Measurements from ENCODE around the gene WNT3A. TPM values are rescaled to one million over a fixed set of nuclear protein-coding genes. Genes with fewer than 3 reads are reported as not detected.

WNT3A gene
- total and polyA plus RNA-seq, 2 donors = 0.02 TPM; not detected in 1

DNA sequence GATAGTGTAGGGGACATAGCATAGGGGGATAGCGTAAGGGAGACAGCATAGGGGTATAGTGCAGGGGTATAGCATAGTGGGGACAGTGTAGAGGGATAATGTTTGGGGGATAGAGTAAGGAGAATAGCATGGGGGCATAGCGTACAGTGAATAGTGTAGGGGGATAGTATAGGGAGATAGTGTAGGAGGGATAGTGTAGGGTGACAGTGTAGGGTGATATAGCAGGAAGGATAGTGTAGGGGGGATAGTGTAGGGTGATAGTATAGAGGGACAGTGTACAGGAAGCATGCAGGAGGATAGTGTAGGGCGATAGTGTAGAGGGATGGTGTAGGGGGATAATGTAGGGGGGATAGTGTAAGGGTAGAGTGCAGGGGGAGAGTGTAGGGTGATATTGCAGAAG, 64.1 kb downstream of the WNT3A start:
- WGBS = 66% methylated on average over 3 of the region's 3 CpGs
- peaks cover 0 to 81% of the 10 kb centered on the region in 2 donors for H3K27me3 ChIP-seq (ENCODE audit: control insufficient read depth in 2 of 2, insufficient read depth in 1 of 2, low read length in 1 of 2)

DNA sequence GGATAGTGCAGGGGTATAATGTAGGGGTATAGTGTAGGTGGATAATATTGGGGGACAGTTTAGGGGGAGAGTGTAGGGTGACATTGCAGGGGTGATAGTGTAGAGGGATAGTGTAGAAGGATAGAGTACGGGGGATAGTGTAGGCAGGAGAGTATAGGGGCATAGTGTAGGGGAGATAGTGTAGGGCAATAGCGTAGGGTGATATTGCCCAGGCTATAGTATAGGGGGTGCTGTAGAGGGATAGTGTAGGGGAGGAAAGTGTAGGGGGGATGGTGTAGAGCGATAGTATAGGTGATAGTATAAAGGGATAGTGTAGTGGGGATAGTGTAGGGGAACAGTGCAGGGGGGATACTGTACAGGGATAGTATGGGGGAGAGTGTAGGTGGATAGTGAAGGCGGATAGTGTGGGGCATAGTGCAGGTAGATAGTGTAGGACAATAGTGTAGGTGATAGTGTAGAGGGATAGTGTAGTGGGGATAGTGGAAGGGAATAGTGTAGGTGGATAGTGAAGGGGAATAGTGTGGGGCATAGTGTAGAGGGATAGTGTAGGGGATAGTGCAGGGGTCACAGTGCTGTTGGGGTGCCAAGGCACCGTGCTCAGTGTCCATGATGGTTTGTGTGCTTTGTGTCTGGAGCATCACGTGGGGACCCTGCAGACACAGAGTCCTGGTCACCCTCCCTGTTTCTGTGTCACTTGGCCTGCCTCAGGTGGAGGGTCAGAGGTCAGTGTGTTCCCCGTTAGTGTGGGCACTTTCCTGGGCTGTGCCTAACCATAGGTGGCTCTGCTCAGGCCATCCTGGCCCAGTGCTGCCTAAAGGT, 65.2 kb downstream of the WNT3A start:
- Histone ChIP-seq H3K36me3 (ENCODE audit: control insufficient read depth in 2 of 2, insufficient read depth in 2 of 2, low read length in 1 of 2) (no peaks in the 10 kb centered on the region), H3K27ac (ENCODE audit: low read depth in 1 of 2, low read length in 1 of 2) (no peak overlapping the region), H3K4me3 (ENCODE audit: low read length in 2 of 2) (no peak overlapping the region), H3K4me1 (ENCODE audit: control insufficient read depth in 2 of 2, insufficient read depth in 2 of 2, low read length in 2 of 2) (no peaks in the 10 kb centered on the region), H3K27me3 (ENCODE audit: control insufficient read depth in 2 of 2, insufficient read depth in 1 of 2, low read length in 1 of 2) (peaks cover 0 to 70% of the 10 kb centered on the region in 2 donors), H3K9me3 (ENCODE audit: control insufficient read depth in 2 of 2, insufficient read depth in 1 of 2, low read length in 1 of 2) (no peaks in the 10 kb centered on the region)
- DNase-seq (ENCODE audit: low read depth in 6 of 9, low spot score in 9 of 9) = no peak
- 73% methylated on average over 7 of the region's 7 CpGs for WGBS

More for the DNA sequence above, 64.1 kb downstream of the WNT3A start:
- Histone ChIP-seq H3K9me3 (ENCODE audit: control insufficient read depth in 2 of 2, insufficient read depth in 1 of 2, low read length in 1 of 2) (no peaks in the 10 kb centered on the region), H3K4me3 (ENCODE audit: low read length in 2 of 2) (no peak overlapping the region), H3K4me1 (ENCODE audit: control insufficient read depth in 2 of 2, insufficient read depth in 2 of 2, low read length in 2 of 2) (no peaks in the 10 kb centered on the region), H3K27ac (ENCODE audit: low read depth in 1 of 2, low read length in 1 of 2) (no peak overlapping the region), H3K36me3 (ENCODE audit: control insufficient read depth in 2 of 2, insufficient read depth in 2 of 2, low read length in 1 of 2) (no peaks in the 10 kb centered on the region)
- DNase-seq (ENCODE audit: low read depth in 6 of 9, low spot score in 9 of 9) = no peak

DNA sequence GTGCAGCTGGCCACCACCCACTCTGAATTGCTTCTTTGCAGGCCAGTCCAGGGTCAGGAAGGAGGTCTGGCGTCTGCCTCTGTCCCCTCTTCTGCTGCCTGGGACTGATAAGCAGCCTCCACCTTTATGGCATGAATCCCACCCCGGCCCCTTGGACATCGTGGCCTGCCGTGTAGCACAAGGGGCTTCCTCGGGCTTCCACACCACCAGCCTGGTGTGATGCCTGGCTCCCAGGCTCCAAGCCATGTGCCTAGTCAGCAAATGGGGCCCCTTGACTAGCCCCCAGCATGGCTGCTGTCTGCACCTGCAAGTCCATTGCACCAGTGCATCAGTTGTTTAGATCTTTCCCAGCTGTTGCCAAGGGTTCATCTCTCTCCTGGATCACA, 65.9 kb downstream of the WNT3A start:
- DNase-seq (ENCODE audit: low read depth in 6 of 9, low spot score in 9 of 9) = no peak
- no peaks in the 10 kb centered on the region for H3K9me3 ChIP-seq (ENCODE audit: control insufficient read depth in 2 of 2, insufficient read depth in 1 of 2, low read length in 1 of 2)
- 68% methylated on average over 5 of the region's 5 CpGs for WGBS

DNA sequence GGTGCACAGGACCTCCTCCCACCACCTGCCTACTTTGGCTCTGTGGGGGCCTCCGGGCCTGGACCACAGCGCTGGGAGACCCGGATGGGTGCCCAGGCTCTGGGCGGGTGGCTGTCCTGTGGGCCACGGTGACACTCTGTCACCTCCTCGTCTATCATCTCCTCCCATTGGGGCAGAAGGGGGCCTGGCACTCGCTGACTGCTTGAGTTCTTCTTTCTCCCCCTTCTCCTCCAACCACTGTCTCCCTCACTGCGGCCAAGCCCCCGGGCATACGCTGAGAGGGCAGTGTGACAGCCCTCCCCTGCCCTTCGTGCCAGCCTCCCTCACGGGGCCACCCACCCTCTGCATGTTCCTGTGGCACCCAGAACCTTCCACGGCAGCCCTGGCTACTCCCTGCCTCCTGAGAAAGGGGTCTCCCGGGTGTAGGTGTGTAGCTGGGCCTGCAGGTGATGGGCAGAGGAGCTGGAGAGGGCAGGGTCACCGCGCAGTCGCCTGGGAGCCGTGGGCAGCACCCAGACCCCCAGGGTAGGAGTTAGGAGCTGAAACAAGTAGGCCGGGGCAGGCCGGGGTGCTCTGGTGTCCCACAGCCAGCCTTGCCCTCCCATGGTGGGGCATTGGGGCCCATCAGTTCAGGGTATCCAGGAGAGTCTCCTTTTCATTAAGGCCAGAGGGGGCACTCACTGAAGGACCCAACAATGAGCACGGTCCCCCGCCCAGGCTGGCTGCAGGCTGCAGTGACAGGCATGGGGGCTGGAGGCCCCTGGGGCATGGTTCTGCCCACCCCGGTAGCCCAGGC, 66.5 kb downstream of the WNT3A start:
- no peak for DNase-seq (ENCODE audit: low read depth in 6 of 9, low spot score in 9 of 9)
- Histone ChIP-seq H3K27me3 (ENCODE audit: control insufficient read depth in 2 of 2, insufficient read depth in 1 of 2, low read length in 1 of 2) (peaks cover 0 to 63% of the 10 kb centered on the region in 2 donors), H3K4me3 (ENCODE audit: low read length in 2 of 2) (no peak overlapping the region), H3K9me3 (ENCODE audit: control insufficient read depth in 2 of 2, insufficient read depth in 1 of 2, low read length in 1 of 2) (no peaks in the 10 kb centered on the region), H3K4me1 (ENCODE audit: control insufficient read depth in 2 of 2, insufficient read depth in 2 of 2, low read length in 2 of 2) (no peaks in the 10 kb centered on the region), H3K36me3 (ENCODE audit: control insufficient read depth in 2 of 2, insufficient read depth in 2 of 2, low read length in 1 of 2) (no peaks in the 10 kb centered on the region), H3K27ac (ENCODE audit: low read depth in 1 of 2, low read length in 1 of 2) (no peak overlapping the region)
- WGBS = 79% methylated on average over 23 of the region's 23 CpGs

More for the DNA sequence above, 65.9 kb downstream of the WNT3A start:
- H3K27ac ChIP-seq (ENCODE audit: low read depth in 1 of 2, low read length in 1 of 2) = no peak overlapping the region
- H3K4me1 ChIP-seq (ENCODE audit: control insufficient read depth in 2 of 2, insufficient read depth in 2 of 2, low read length in 2 of 2) = no peaks in the 10 kb centered on the region
- peaks cover 0 to 64% of the 10 kb centered on the region in 2 donors for H3K27me3 ChIP-seq (ENCODE audit: control insufficient read depth in 2 of 2, insufficient read depth in 1 of 2, low read length in 1 of 2)
- H3K4me3 ChIP-seq (ENCODE audit: low read length in 2 of 2) = no peak overlapping the region
- H3K36me3 ChIP-seq (ENCODE audit: control insufficient read depth in 2 of 2, insufficient read depth in 2 of 2, low read length in 1 of 2) = no peaks in the 10 kb centered on the region

DNA sequence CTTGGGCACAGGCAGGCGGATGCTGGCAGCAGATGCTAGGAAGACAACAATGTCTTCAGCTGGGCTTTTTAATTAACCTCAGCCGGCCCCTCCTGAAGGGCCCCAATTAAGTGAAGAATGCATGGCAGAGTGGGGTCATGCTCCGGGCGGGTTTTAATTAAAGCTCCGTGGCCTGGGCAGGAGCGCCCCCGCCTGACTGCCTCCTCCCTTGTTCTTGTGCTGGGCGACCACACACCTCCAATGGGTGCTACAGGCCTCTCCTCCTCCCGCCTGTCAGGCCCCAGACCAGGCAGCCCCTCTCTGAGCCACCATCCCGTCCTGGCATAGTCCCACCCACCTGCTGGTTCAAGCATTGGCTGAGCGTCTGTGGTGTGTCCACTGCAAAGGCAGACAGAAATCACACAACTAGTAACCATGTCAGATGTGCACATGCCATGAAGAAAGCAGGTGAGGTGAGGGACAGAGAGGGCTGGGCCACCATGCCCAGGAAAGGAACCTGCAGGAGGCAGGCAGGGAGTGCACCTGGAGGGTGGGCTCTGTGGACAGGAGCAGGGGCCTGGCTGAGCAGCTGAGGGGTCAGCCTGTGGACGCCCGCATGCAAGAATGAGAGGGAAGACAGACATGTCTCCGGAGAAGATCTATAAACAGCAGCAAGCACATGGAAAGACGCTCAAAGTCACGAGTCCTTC, 67.2 kb downstream of the WNT3A start:
- H3K9me3 ChIP-seq (ENCODE audit: control insufficient read depth in 2 of 2, insufficient read depth in 1 of 2, low read length in 1 of 2) = no peaks in the 10 kb centered on the region
- WGBS = 67% methylated on average over 16 of the region's 16 CpGs
- DNase-seq (ENCODE audit: low read depth in 6 of 9, low spot score in 9 of 9) = no peak
- no peak overlapping the region for H3K27ac ChIP-seq (ENCODE audit: low read depth in 1 of 2, low read length in 1 of 2)
- no peak overlapping the region for H3K4me3 ChIP-seq (ENCODE audit: low read length in 2 of 2)
- H3K4me1 ChIP-seq (ENCODE audit: control insufficient read depth in 2 of 2, insufficient read depth in 2 of 2, low read length in 2 of 2) = no peaks in the 10 kb centered on the region
- no peaks in the 10 kb centered on the region for H3K36me3 ChIP-seq (ENCODE audit: control insufficient read depth in 2 of 2, insufficient read depth in 2 of 2, low read length in 1 of 2)
- peaks cover 0 to 56% of the 10 kb centered on the region in 2 donors for H3K27me3 ChIP-seq (ENCODE audit: control insufficient read depth in 2 of 2, insufficient read depth in 1 of 2, low read length in 1 of 2)

DNA sequence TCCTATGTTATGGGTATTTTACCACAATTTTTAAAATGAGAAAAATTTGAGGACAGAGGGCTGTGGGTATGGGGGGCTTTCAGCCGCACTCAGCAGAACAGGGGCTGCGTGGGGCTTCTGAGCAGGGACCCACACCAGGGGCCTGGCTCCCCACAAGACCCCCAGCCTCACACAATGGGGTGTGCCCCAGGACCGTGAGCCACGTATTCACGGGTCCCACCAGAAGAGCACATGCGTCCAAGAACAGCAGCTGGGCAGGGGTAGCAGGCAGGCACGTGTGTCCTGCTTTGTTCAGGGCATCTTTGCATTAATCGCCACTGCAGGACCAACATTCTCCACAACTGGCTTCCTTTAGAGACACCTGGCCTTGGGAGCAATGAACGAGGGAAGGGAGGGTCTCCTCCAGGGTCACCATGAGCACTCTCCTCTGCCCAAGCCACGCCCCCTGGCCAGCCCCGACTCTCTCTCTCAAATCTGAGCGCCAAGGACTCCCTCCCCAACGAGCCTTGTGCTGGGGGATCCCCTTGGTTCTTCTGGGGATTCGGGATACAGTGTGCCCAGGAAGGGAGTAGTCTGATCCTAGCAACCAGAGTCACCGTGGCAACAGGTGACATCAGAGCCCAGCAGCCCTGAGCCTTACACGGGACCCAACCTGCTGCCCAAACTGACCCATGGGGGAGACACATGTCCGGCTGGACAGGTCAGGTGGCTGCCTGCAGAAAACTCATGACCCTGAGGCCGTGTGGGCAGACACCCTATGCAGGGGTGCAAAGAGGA, 68.3 kb downstream of the WNT3A start:
- Histone ChIP-seq H3K27ac (ENCODE audit: low read depth in 1 of 2, low read length in 1 of 2) (no peak overlapping the region), H3K27me3 (ENCODE audit: control insufficient read depth in 2 of 2, insufficient read depth in 1 of 2, low read length in 1 of 2) (peaks cover 0 to 47% of the 10 kb centered on the region in 2 donors), H3K36me3 (ENCODE audit: control insufficient read depth in 2 of 2, insufficient read depth in 2 of 2, low read length in 1 of 2) (no peaks in the 10 kb centered on the region), H3K4me1 (ENCODE audit: control insufficient read depth in 2 of 2, insufficient read depth in 2 of 2, low read length in 2 of 2) (no peaks in the 10 kb centered on the region), H3K9me3 (ENCODE audit: control insufficient read depth in 2 of 2, insufficient read depth in 1 of 2, low read length in 1 of 2) (no peaks in the 10 kb centered on the region), H3K4me3 (ENCODE audit: low read length in 2 of 2) (no peak overlapping the region)
- DNase-seq (ENCODE audit: low read depth in 6 of 9, low spot score in 9 of 9) = no peak
- WGBS = 69% methylated on average over 18 of the region's 18 CpGs

DNA sequence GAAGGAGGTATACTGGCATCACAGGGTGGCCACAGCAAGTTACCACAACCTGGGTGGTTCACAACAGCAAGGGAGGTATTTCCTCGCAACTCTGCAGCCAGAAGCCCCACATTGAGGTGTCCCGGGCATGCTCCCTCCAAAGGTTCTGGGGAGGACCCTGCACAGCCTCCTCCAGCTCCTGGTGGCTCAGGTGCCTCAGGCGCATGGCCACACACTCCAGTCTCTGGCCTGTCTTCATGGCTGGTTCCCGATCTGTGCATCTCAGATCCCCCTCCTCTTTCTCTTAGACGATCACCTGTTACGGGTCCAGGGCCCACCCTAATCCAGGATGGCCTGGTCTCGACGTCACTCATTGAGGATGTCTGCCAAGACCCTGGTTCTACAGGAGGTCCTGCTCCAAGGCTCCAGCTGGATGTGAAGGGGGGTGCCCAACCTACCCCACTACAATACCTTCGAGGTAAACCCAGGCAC, 69.0 kb downstream of the WNT3A start:
- DNase-seq (ENCODE audit: low read depth in 6 of 9, low spot score in 9 of 9) = no peak
- Histone ChIP-seq H3K27me3 (ENCODE audit: control insufficient read depth in 2 of 2, insufficient read depth in 1 of 2, low read length in 1 of 2) (peaks cover 0 to 40% of the 10 kb centered on the region in 2 donors), H3K4me3 (ENCODE audit: low read length in 2 of 2) (no peak overlapping the region), H3K9me3 (ENCODE audit: control insufficient read depth in 2 of 2, insufficient read depth in 1 of 2, low read length in 1 of 2) (no peaks in the 10 kb centered on the region), H3K27ac (ENCODE audit: low read depth in 1 of 2, low read length in 1 of 2) (no peak overlapping the region), H3K36me3 (ENCODE audit: control insufficient read depth in 2 of 2, insufficient read depth in 2 of 2, low read length in 1 of 2) (no peaks in the 10 kb centered on the region), H3K4me1 (ENCODE audit: control insufficient read depth in 2 of 2, insufficient read depth in 2 of 2, low read length in 2 of 2) (peaks cover 0 to under 1% of the 10 kb centered on the region in 2 donors)
- WGBS = 96% methylated on average over 9 of the region's 9 CpGs

DNA sequence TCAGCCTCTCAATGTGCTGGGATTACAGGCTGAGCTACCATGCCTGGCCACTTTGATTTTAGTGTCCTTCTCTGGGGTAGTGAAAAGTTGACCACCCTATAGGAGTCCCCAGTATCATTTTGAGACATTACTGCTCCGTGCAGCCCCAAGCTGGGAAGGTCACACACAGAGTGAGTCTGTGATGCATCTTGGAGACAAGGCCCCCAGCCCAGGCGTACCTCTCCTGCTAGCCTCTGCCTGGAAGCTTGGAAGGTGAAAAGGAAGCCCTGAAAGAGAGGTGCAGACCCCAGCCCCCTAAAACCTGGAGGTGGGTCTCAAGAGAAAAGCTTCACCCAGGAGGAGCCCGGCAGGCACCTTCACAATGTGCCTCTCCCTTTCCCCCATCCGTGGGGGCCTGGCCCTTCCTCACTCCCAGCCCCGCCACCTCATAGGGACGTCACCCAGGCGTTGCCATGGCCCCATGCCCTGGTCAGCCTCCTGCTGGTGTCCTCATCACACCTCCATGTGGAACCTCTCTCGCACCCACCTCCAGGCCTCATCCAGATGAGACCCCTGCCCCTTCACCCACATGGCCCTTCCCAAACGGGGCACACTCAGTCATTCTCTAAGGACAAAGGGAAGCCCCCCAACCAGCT, 70.1 kb downstream of the WNT3A start:
- Histone ChIP-seq H3K9me3 (ENCODE audit: control insufficient read depth in 2 of 2, insufficient read depth in 1 of 2, low read length in 1 of 2) (no peaks in the 10 kb centered on the region), H3K4me3 (ENCODE audit: low read length in 2 of 2) (no peak overlapping the region), H3K36me3 (ENCODE audit: control insufficient read depth in 2 of 2, insufficient read depth in 2 of 2, low read length in 1 of 2) (no peaks in the 10 kb centered on the region), H3K27ac (ENCODE audit: low read depth in 1 of 2, low read length in 1 of 2) (no peak overlapping the region), H3K4me1 (ENCODE audit: control insufficient read depth in 2 of 2, insufficient read depth in 2 of 2, low read length in 2 of 2) (peaks cover 5 to 10% of the 10 kb centered on the region in 2 donors), H3K27me3 (ENCODE audit: control insufficient read depth in 2 of 2, insufficient read depth in 1 of 2, low read length in 1 of 2) (peaks cover 0 to 34% of the 10 kb centered on the region in 2 donors)
- WGBS = 95% methylated on average over 9 of the region's 9 CpGs
- DNase-seq (ENCODE audit: low read depth in 6 of 9, low spot score in 9 of 9) = no peak
